HepG2 (cell line): ENCODE measurements around the gene PDE8B.

Experiments used
- ADNP ChIP-seq: sonication (generic); formaldehyde crosslinking; IDR thresholded peaks from 2 replicates; pipeline ENCODE4 v1.4.0; 2020; ENCODE audit warnings: missing genetic modification reagents
- ARID2 ChIP-seq: sonication (generic); formaldehyde crosslinking; IDR thresholded peaks from 2 replicates; pipeline ENCODE4 v1.8.1; 2022; ENCODE audit warnings: mild to moderate bottlenecking, missing genetic modification reagents, borderline replicate concordance
- IKZF4 ChIP-seq: sonication (generic); formaldehyde crosslinking; IDR thresholded peaks from 2 replicates; pipeline ENCODE4 v1.5.1; 2020; ENCODE audit warnings: borderline replicate concordance, mild to moderate bottlenecking, low read depth, missing genetic modification reagents; ENCODE audit errors: not compliant biosample characterization
- RBFOX2 ChIP-seq: fragments of 200-400 bp; formaldehyde crosslinking; IDR thresholded peaks from 2 replicates; pipeline ENCODE4 v1.6.1; 2017; ENCODE audit warnings: low read depth, mild to moderate bottlenecking, low read length
- STAG1 ChIP-seq: sonication (generic); formaldehyde crosslinking; IDR thresholded peaks from 2 replicates; pipeline ENCODE4 v1.4.0; 2020; ENCODE audit warnings: missing genetic modification reagents
- TARDBP ChIP-seq: sonication (generic); formaldehyde crosslinking; IDR thresholded peaks from 2 replicates; pipeline ENCODE4 v1.8.0; 2022; ENCODE audit warnings: mild to moderate bottlenecking, missing genetic modification reagents
- TMF1 ChIP-seq: sonication (generic); formaldehyde crosslinking; IDR thresholded peaks from 2 replicates; pipeline ENCODE4 v1.8.1; 2022; ENCODE audit warnings: low read depth, missing genetic modification reagents

GRCh38 chr5:77428526-77428925 lies 218.0 kb downstream of the PDE8B start:
- TF ChIP-seq ADNP (CRISPR knock-in tag) (no peak), ARID2 (CRISPR knock-in tag) (no peak), TMF1 (CRISPR knock-in tag) (no peak), TARDBP (CRISPR knock-in tag) (no peak), IKZF4 (CRISPR knock-in tag) (no peak), RBFOX2 (no peak), STAG1 (CRISPR knock-in tag) (no peak)
